ENCODE results near the gene EXOC3.
"Not testable (repeated sequence)": the region's sequence is repeated elsewhere in the genome, so short reads cannot be mapped to it uniquely, and the experiment has no call there.

The EXOC3 gene

DNA sequence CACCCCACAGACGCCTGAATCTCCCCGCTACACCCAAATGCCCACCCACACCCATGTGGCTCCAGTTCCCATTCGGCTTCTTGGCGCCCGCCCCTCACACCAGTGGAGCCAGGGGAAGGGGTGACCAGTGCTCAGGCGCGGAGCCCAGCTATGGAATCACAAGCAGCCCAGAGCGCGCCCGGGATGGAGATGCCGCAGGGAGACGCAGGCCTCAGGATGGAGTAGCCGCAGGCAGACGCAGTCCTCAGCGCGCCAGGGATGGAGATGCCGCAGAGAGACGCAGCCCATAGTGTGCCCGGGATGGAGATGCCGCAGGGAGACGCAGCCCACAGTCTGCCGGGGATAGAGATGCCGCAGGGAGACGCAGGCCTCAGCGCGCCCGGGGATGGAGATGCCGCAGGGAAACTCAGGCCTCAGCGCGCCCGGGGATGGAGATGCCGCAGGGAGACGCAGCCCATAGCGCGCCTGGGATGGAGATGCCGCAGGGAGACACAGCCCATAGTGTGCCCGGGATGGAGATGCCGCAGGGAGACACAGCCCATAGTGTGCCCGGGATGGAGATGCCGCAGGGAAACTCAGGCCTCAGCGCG is 65.1 kb downstream of the EXOC3 start:
- not testable (repeated sequence) for DNase-seq

DNA sequence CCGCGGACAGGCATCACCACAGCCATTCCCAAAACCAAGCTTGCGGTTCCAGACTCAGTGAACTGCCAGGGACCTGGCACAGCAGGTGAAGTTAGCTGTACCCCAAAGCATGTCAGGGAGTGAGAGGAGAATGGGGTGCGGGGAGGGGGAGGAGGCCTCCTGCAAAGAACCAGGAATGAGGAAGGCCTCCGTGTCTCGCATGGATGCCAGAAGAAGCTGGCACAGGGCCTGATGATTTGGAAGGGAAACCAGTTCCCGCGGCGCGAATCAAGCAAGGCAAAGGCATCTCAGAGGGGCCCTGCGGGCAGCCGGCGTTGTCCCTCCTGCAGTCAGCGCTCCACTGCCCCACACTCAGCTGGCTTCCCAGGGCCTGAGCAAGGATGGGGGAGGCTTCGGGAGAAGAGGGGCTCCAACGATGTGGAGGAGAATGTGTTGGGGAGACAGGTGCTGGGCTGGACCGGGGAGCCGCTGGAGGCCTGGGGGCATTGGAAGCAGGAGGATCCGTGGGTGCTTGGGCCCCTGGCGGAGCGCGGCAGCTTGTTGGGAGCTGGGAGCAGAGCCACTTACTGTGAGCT is 66.7 kb downstream of the EXOC3 start:
- no peak for DNase-seq

DNA sequence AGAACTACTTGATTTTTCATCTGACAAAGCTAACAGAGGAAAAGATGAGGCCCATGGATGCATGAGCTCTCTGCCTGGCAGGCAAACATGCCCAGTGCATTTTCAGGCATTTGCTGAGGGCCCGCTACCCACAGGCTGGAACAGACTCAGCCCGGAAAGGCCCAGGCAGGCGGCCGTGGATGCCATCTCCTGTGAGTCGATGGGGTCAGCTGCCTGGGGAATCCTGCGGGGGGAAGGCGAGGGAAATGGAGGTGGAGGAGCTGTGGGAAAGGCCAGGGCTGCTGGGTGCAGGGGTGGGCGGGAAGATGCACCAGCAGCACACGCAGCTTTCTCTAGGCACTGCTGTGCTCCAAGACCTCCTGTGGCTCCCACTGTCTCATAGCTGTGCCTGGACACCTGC is 67.5 kb downstream of the EXOC3 start:
- DNase-seq, result no peak

DNA sequence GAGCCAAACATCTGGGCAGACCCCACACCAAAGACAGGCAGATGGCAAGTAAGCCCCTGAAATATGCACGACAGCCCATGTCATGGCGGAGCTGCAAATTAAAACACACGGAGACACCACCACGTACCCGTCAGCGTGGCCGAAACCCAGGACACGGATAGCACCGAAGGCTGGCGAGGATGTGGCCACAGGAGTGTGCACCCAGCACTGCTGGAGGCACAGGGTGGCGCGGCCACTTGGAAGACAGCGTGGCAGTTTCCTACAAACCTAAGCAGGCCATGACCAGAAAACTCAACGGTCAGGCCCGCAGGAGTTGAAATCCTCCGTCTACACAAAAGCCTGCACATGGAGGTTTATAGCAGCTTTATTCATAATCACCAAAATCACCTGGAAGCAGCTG is 68.5 kb downstream of the EXOC3 start:
- no peak for DNase-seq

DNA sequence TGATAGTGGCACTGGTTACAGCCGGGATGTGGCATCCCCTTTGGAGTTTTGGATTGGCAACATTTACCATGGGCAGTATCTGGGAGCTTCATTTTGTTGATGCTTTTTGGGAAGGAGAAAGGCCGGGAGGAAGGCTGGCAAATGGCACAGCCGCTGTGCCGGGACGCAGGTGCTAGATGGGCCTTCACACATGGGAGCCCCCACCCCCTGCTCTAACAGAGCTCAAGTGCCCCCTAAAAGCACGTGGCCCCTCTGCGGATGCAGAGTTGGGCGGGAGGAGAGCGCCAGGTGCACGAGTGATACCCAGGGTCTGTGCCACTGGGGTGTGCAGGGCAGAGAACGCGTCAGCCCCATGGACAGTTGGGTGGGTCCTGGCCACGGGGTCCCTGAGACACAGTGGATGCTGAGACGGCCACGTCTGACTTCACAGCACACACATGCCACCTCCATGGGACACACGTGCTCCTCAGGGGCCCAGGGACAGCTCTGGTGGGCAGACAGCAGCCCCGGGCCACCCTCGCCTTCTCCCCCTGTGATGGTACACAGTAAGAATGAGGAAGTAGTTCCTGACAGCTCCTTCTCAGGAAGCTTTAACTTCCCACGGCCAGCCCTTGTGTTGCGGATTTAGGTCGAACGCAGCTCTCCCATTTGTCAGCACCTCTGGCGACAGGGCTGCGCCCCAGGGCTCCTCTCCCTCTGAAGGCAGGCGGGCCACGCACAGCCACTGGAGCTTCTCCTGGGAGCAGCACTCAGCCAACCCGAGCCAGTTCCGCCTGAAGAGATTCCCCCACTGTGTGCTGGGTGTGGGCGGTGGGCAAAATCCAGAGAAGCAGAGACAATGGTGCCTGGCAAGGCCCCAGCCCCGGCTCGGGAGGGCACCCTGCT is 70.5 kb downstream of the EXOC3 start:
- DNase-seq, result no peak

DNA sequence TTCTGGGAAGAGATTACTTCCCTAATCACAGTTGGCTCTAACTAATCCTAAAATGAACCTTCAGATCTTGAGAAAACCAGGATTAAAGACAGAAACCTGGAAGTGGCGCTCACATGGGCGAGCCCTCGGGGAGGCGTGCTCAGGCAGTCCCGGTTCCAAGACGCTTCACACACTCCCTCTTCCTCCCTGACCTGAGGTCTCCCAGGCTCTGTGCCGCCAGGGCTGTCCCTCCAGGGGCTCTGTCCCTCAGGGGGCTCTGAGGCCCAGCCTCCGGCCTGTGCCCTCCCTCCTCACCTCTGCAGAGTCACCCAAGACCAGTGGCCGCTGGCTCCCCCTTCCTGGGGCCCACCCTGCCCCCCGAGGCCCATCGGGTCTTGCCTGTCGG is 71.1 kb downstream of the EXOC3 start:
- no peak for DNase-seq

DNA sequence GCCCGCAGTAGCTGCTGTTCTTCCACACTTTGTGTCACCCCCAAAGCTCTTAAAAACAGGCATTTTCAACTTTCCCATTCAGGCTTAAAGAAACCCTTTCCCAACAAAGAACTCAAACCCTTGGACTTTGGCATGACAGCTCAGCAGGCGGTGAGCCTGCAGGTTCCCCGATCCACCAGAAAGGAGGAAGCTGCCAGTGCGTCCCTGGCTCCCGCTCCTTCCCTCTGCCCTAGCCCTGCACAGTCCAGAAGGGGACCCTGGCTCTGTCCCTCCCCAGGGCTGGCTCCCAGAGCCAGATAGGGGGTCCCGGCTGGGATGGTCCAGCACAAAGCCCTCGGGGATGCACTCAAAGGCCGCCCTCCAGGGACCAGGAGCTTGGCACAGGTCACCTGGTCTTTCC is 71.7 kb downstream of the EXOC3 start:
- DNase-seq, result no peak

DNA sequence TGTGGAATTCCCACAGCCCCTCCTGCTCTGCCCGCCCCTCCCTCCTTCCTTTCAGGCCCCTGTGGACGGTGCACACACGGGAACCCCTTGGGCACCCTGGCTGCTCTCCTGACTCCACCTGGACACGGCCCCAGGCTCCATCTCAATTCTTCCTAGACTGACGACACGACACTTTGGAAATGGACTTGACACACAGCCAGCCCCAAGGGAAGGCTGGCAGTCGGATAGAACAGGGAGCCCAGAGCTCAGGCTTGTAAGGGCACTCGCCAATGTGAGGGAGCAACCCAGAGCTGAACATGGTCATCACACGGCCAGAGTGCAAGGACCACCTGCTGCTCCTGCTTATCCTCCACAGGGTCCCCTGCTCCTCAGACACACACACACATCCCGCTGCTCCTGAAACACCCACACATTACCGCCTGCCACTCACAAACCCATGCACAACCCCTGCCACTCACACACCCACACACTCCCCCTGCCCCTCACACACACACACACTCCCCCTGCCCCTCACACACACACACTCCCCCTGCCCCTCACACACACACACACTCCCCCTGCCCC is 72.4 kb downstream of the EXOC3 start:
- DNase-seq, result no peak

DNA sequence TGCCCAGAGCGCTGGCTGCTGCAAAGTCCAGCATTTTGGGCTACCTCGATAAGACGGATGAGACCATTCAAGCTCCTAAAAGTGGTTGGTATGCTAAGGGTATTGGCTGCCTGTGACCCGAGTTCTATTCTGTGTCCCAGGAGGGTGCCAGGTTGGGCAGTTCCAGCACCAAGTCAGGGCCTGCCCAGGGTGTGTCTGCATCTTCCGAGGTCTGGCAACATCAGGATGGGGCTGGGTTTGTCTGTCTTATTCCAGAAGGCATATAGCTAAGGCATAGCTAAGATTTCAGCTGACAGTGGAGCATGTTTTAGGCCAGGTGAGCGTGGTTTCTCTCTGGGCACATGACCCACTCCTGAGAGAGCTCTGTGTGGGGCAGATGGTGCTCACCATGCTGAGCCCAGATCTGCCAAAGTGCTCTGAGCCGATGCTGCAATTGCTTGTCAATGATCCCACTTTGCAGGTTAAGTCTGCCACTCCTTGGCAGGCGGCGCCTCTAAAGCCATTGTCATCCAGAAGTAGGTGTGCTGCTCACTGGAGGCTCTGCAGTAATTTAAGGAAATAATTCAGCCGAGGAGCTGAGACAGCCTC is 73.5 kb downstream of the EXOC3 start:
- no peak for DNase-seq

Measured in right forelimb (tissue), 1 donor.